ENCODE results near the gene INPP5D.

INPP5D gene

DNA sequence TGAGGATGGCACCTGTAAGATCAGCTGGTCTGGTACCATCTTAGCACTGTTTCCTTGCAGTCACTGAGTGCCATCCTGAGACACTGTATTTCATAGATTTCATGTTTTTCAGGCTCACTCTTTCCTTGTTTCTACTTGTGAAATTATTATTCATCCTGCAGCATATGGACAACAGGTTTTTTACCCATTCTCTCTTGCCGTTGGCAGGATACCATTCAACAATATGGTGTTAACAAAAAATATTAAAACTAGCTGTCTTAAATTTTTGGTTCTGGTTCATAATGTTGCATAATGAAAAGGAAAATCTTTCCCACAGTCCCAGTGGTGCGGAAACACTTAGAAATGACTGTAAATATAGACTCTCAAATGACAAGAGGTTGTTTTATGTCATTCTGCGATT lies 168.2 kb downstream of the INPP5D start:
- Histone ChIP-seq H3K27me3 (ENCODE audit: control insufficient read depth in 1 of 2, insufficient read depth in 2 of 2, low read length in 2 of 2) (no peaks in the 10 kb centered on the region), H3K27ac (ENCODE audit: low read length) (no peak overlapping the region), H3K36me3 (ENCODE audit: control insufficient read depth in 2 of 2, insufficient read depth in 2 of 2, low read length in 2 of 2) (no peaks in the 10 kb centered on the region), H3K4me1 (ENCODE audit: control insufficient read depth, insufficient read depth, low read length) (no peaks in the 10 kb centered on the region), H3K4me3 (ENCODE audit: low read length in 2 of 2) (no peak overlapping the region), H3K9ac (ENCODE audit: low read length in 2 of 2) (no peak overlapping the region), H3K9me3 (ENCODE audit: control insufficient read depth in 2 of 2, low read length in 2 of 2) (no peaks in the 10 kb centered on the region)

GRCh38 chr2:233233618-233234230 lies 173.6 kb downstream of the INPP5D start:
- Histone ChIP-seq H3K9me3 (ENCODE audit: control insufficient read depth in 2 of 2, low read length in 2 of 2) (no peaks in the 10 kb centered on the region), H3K4me3 (ENCODE audit: low read length in 2 of 2) (no peak overlapping the region), H3K4me1 (ENCODE audit: control insufficient read depth, insufficient read depth, low read length) (no peaks in the 10 kb centered on the region), H3K27me3 (ENCODE audit: control insufficient read depth in 1 of 2, insufficient read depth in 2 of 2, low read length in 2 of 2) (no peaks in the 10 kb centered on the region), H3K9ac (ENCODE audit: low read length in 2 of 2) (no peak overlapping the region), H3K36me3 (ENCODE audit: control insufficient read depth in 2 of 2, insufficient read depth in 2 of 2, low read length in 2 of 2) (no peaks in the 10 kb centered on the region), H3K27ac (ENCODE audit: low read length) (no peak overlapping the region)

- no peaks in the 10 kb centered on the region for H3K27me3 ChIP-seq (ENCODE audit: control insufficient read depth in 1 of 2, insufficient read depth in 2 of 2, low read length in 2 of 2)
- H3K36me3 ChIP-seq (ENCODE audit: control insufficient read depth in 2 of 2, insufficient read depth in 2 of 2, low read length in 2 of 2), result no peaks in the 10 kb centered on the region
- H3K9ac ChIP-seq (ENCODE audit: low read length in 2 of 2), result no peak overlapping the region
- no peak overlapping the region for H3K4me3 ChIP-seq (ENCODE audit: low read length in 2 of 2)
- peaks cover 2 to 3% of the 10 kb centered on the region in 2 donors for H3K9me3 ChIP-seq (ENCODE audit: control insufficient read depth in 2 of 2, low read length in 2 of 2)
- no peak overlapping the region for H3K27ac ChIP-seq (ENCODE audit: low read length)
- no peaks in the 10 kb centered on the region for H3K4me1 ChIP-seq (ENCODE audit: control insufficient read depth, insufficient read depth, low read length)
Observed at GRCh38 chr2:233234264-233234663, 174.1 kb downstream of the INPP5D start.

GRCh38 chr2:233234996-233235395 lies 174.9 kb downstream of the INPP5D start:
- no peaks in the 10 kb centered on the region for H3K4me1 ChIP-seq (ENCODE audit: control insufficient read depth, insufficient read depth, low read length)
- no peaks in the 10 kb centered on the region for H3K27me3 ChIP-seq (ENCODE audit: control insufficient read depth in 1 of 2, insufficient read depth in 2 of 2, low read length in 2 of 2)
- H3K9ac ChIP-seq (ENCODE audit: low read length in 2 of 2), result no peak overlapping the region
- peaks cover 2 to 3% of the 10 kb centered on the region in 2 donors for H3K9me3 ChIP-seq (ENCODE audit: control insufficient read depth in 2 of 2, low read length in 2 of 2)
- H3K4me3 ChIP-seq (ENCODE audit: low read length in 2 of 2), result no peak overlapping the region
- H3K27ac ChIP-seq (ENCODE audit: low read length), result no peak overlapping the region
- H3K36me3 ChIP-seq (ENCODE audit: control insufficient read depth in 2 of 2, insufficient read depth in 2 of 2, low read length in 2 of 2), result no peaks in the 10 kb centered on the region

- Histone ChIP-seq H3K9ac (ENCODE audit: low read length in 2 of 2) (no peak overlapping the region), H3K4me1 (ENCODE audit: control insufficient read depth, insufficient read depth, low read length) (no peaks in the 10 kb centered on the region), H3K27ac (ENCODE audit: low read length) (no peak overlapping the region), H3K9me3 (ENCODE audit: control insufficient read depth in 2 of 2, low read length in 2 of 2) (peaks cover 2 to 3% of the 10 kb centered on the region in 2 donors), H3K4me3 (ENCODE audit: low read length in 2 of 2) (no peak overlapping the region), H3K36me3 (ENCODE audit: control insufficient read depth in 2 of 2, insufficient read depth in 2 of 2, low read length in 2 of 2) (no peaks in the 10 kb centered on the region), H3K27me3 (ENCODE audit: control insufficient read depth in 1 of 2, insufficient read depth in 2 of 2, low read length in 2 of 2) (no peaks in the 10 kb centered on the region)
Observed at GRCh38 chr2:233235977-233236376, 175.8 kb downstream of the INPP5D start.

GRCh38 chr2:233236820-233237589 lies 176.9 kb downstream of the INPP5D start:
- Histone ChIP-seq H3K9me3 (ENCODE audit: control insufficient read depth in 2 of 2, low read length in 2 of 2) (peaks cover 2 to 3% of the 10 kb centered on the region in 2 donors), H3K4me1 (ENCODE audit: control insufficient read depth, insufficient read depth, low read length) (no peaks in the 10 kb centered on the region), H3K27ac (ENCODE audit: low read length) (no peak overlapping the region), H3K9ac (ENCODE audit: low read length in 2 of 2) (no peak overlapping the region), H3K4me3 (ENCODE audit: low read length in 2 of 2) (no peak overlapping the region), H3K36me3 (ENCODE audit: control insufficient read depth in 2 of 2, insufficient read depth in 2 of 2, low read length in 2 of 2) (no peaks in the 10 kb centered on the region), H3K27me3 (ENCODE audit: control insufficient read depth in 1 of 2, insufficient read depth in 2 of 2, low read length in 2 of 2) (no peaks in the 10 kb centered on the region)

DNA sequence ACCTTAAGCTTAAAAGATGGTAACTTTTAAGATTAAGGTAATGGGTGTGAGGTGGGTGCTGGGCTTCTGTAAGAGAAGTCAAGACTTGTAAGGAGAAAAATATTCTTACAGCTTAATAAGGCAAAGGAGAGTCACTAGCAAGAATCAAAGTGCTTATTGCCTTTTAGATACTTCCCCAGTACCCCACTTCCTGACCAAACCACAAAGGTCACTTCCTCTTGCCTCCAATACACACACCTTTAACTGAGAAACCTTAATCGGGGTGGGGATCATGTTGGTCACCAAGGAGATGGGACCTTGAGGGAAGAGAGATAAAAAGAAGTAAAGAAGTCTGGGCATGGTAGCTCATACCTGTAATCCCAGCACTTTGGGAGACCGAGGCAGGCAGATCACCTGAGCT lies 180.8 kb downstream of the INPP5D start:
- Histone ChIP-seq H3K9ac (ENCODE audit: low read length in 2 of 2) (no peak overlapping the region), H3K27ac (ENCODE audit: low read length) (no peak overlapping the region), H3K27me3 (ENCODE audit: control insufficient read depth in 1 of 2, insufficient read depth in 2 of 2, low read length in 2 of 2) (no peaks in the 10 kb centered on the region), H3K4me1 (ENCODE audit: control insufficient read depth, insufficient read depth, low read length) (no peaks in the 10 kb centered on the region), H3K4me3 (ENCODE audit: low read length in 2 of 2) (no peak overlapping the region), H3K9me3 (ENCODE audit: control insufficient read depth in 2 of 2, low read length in 2 of 2) (peaks cover 2 to 3% of the 10 kb centered on the region in 2 donors), H3K36me3 (ENCODE audit: control insufficient read depth in 2 of 2, insufficient read depth in 2 of 2, low read length in 2 of 2) (no peaks in the 10 kb centered on the region)

- Histone ChIP-seq H3K9ac (ENCODE audit: low read length in 2 of 2) (no peak overlapping the region), H3K36me3 (ENCODE audit: control insufficient read depth in 2 of 2, insufficient read depth in 2 of 2, low read length in 2 of 2) (no peaks in the 10 kb centered on the region), H3K4me3 (ENCODE audit: low read length in 2 of 2) (no peak overlapping the region), H3K27ac (ENCODE audit: low read length) (no peak overlapping the region), H3K4me1 (ENCODE audit: control insufficient read depth, insufficient read depth, low read length) (no peaks in the 10 kb centered on the region), H3K9me3 (ENCODE audit: control insufficient read depth in 2 of 2, low read length in 2 of 2) (peaks cover 2 to 3% of the 10 kb centered on the region in 2 donors), H3K27me3 (ENCODE audit: control insufficient read depth in 1 of 2, insufficient read depth in 2 of 2, low read length in 2 of 2) (no peaks in the 10 kb centered on the region)
Observed at GRCh38 chr2:233241803-233242202, 181.7 kb downstream of the INPP5D start.

- Histone ChIP-seq H3K4me1 (ENCODE audit: control insufficient read depth, insufficient read depth, low read length) (no peaks in the 10 kb centered on the region), H3K27ac (ENCODE audit: low read length) (no peak overlapping the region), H3K36me3 (ENCODE audit: control insufficient read depth in 2 of 2, insufficient read depth in 2 of 2, low read length in 2 of 2) (no peaks in the 10 kb centered on the region), H3K27me3 (ENCODE audit: control insufficient read depth in 1 of 2, insufficient read depth in 2 of 2, low read length in 2 of 2) (no peaks in the 10 kb centered on the region), H3K9me3 (ENCODE audit: control insufficient read depth in 2 of 2, low read length in 2 of 2) (peaks cover 2 to 3% of the 10 kb centered on the region in 2 donors), H3K4me3 (ENCODE audit: low read length in 2 of 2) (no peak overlapping the region), H3K9ac (ENCODE audit: low read length in 2 of 2) (no peak overlapping the region)
Observed at GRCh38 chr2:233242231-233242927, 182.2 kb downstream of the INPP5D start.

DNA sequence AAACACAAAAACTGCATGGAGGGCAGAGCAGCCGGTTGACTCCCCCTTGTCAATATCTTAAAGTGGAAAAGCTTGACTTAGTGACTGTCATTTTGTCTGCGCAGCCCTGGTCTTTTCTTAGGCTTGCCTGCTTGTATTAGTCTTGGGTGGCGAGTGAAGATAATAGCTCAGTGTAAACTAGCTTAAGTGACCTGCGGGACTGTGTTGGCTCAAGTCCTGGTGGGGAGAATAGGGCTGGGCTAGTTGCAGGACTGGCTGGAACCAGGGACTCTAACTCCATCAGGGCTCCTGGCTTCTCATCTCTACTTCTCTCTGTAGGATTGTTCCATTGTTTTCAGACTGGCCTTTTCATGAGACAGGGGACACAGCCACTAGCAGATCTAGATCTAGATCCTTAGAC lies 183.2 kb downstream of the INPP5D start:
- no peaks in the 10 kb centered on the region for H3K4me1 ChIP-seq (ENCODE audit: control insufficient read depth, insufficient read depth, low read length)
- H3K27ac ChIP-seq (ENCODE audit: low read length), result no peak overlapping the region
- peaks cover 2 to 3% of the 10 kb centered on the region in 2 donors for H3K9me3 ChIP-seq (ENCODE audit: control insufficient read depth in 2 of 2, low read length in 2 of 2)
- H3K9ac ChIP-seq (ENCODE audit: low read length in 2 of 2), result no peak overlapping the region
- H3K36me3 ChIP-seq (ENCODE audit: control insufficient read depth in 2 of 2, insufficient read depth in 2 of 2, low read length in 2 of 2), result no peaks in the 10 kb centered on the region
- no peaks in the 10 kb centered on the region for H3K27me3 ChIP-seq (ENCODE audit: control insufficient read depth in 1 of 2, insufficient read depth in 2 of 2, low read length in 2 of 2)
- no peak overlapping the region for H3K4me3 ChIP-seq (ENCODE audit: low read length in 2 of 2)
